Fibroblast of lung (primary cell): ENCODE data around the gene TMSB4X. TPM values are rescaled to one million over a fixed set of nuclear protein-coding genes. Genes with fewer than 3 reads are reported as not detected.

Source experiments
- DNase-seq, 2 donors: peaks; one replicate each; pipeline versions ENCODE4 v3.0.0 to v3.0.0-alpha.2; 2010; ENCODE audit warnings: low read depth in 2 of 2
- H2AFZ ChIP-seq: 2 replicates; pipeline ENCODE4 v1.5.1; 2012; ENCODE audit warnings: low read length, control low read depth, inconsistent platforms
- H3K27ac ChIP-seq: 2 replicates; pipeline ENCODE4 v1.5.1; 2011; ENCODE audit warnings: low read length, control low read depth; ENCODE audit not compliant: insufficient read depth
- H3K27me3 ChIP-seq: 2 replicates; pipeline ENCODE4 v1.5.1; 2011; ENCODE audit warnings: mild to moderate bottlenecking, low read length; ENCODE audit not compliant: control insufficient read depth, insufficient read depth
- H3K36me3 ChIP-seq: 2 replicates; pipeline ENCODE4 v1.5.1; 2011; ENCODE audit warnings: low read length; ENCODE audit not compliant: control insufficient read depth, insufficient read depth
- H3K4me1 ChIP-seq: 2 replicates; pipeline ENCODE4 v1.5.1; 2011; ENCODE audit warnings: low read length; ENCODE audit not compliant: control insufficient read depth, insufficient read depth; ENCODE audit errors: extremely low read depth
- H3K4me2 ChIP-seq: 2 replicates; pipeline ENCODE4 v1.5.1; 2011; ENCODE audit warnings: low read length, control low read depth; ENCODE audit not compliant: insufficient read depth; ENCODE audit errors: extremely low read depth
- H3K4me3 ChIP-seq, 4 experiments: fragments of 200-600 bp in 1 of 4; sonication (generic) in 1 of 4; replicated peaks in 1 of 4; 2 replicates each; pipeline ENCODE4 v1.5.1; 2011 to 2016; ENCODE audit warnings: low read length in 4 of 4, low read depth in 3 of 4, mild to moderate bottlenecking in 3 of 4, control low read depth in 2 of 4, inconsistent platforms in 1 of 4, mixed read lengths in 1 of 4; ENCODE audit not compliant: insufficient read depth in 1 of 4; ENCODE audit errors: control extremely low read depth in 1 of 4
- H3K79me2 ChIP-seq: 2 replicates; pipeline ENCODE4 v1.5.1; 2012; ENCODE audit warnings: mild to moderate bottlenecking, low read length, inconsistent platforms; ENCODE audit not compliant: control insufficient read depth, insufficient read depth
- H3K9ac ChIP-seq: 2 replicates; pipeline ENCODE4 v1.5.1; 2011; ENCODE audit warnings: mild to moderate bottlenecking, low read length, control low read depth; ENCODE audit not compliant: insufficient read depth
- H3K9me3 ChIP-seq: 2 replicates; pipeline ENCODE4 v1.5.1; 2012; ENCODE audit warnings: low read depth, low read length; ENCODE audit not compliant: control insufficient read depth, insufficient read depth
- H4K20me1 ChIP-seq: 2 replicates; pipeline ENCODE4 v1.5.1; 2011; ENCODE audit warnings: low read length; ENCODE audit not compliant: control insufficient read depth, insufficient read depth; ENCODE audit errors: extremely low read depth
- CTCF ChIP-seq, 2 donors: IDR thresholded peaks in 1 of 2; conservative IDR thresholded peaks in 1 of 2; 1 replicate in 1 of 2; 2 replicates in 1 of 2; pipeline ENCODE4 v1.5.1; 2011 to 2012; ENCODE audit warnings: low read length in 2 of 2, control low read depth in 1 of 2, inconsistent platforms in 1 of 2, low read depth in 1 of 2, mild to moderate bottlenecking in 1 of 2
- EZH2 ChIP-seq: IDR thresholded peaks from 2 replicates; pipeline ENCODE4 v1.5.1; 2012; ENCODE audit warnings: low read length, control low read depth, mild to moderate bottlenecking; ENCODE audit errors: missing control alignments
- polyA plus RNA-seq, 2 donors: library from polyadenylated mRNA; depleted of rRNA in 1 of 2; stranded (reverse) in 1 of 2; unstranded in 1 of 2; fragments of >200 nt; gene quantifications; 2 replicates each; pipeline ENCODE4 v1.2.1, GENCODE V29; 2011 to 2012; ENCODE audit warnings: missing spikeins in 1 of 2
- total RNA-seq: library from RNA; depleted of rRNA; stranded (reverse); fragments of >200 nt; gene quantifications from 2 replicates; pipeline ENCODE4 v1.2.1, GENCODE V29; 2014

Gene TMSB4X
- total and polyA plus RNA-seq, 2 donors (not counting 1 experiment from before 2014, with no cell fraction given), result 14,631 to 17,013 TPM

DNA sequence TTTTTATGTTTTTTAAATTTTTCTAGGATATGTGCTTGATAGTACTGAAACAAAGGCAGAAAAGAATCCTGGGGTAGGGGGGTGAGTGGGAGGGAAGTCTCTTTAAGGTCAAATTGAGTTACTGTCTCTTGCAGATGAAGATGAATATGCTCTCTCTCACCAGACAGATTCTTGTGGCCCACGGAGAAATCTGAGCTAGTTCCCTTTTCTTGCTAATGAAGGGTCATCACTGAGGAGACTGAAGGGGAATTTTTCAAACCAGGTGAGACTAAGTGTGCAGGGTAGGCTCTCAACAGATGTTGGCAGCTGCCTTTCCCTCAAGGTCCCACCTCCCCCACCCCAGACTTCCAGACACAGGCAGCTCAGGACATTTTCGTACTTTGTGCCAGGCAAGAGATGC lies 48.0 kb downstream of the TMSB4X start:
- Histone ChIP-seq H3K27ac (no peak overlapping the region), H3K79me2 (no peaks in the 10 kb centered on the region)

GRCh38 chrX:13023567-13023966 lies 48.7 kb downstream of the TMSB4X start:
- Histone ChIP-seq H3K4me1 (peaks cover 3% of the 10 kb centered on the region), H3K4me3 (no peak overlapping the region), H3K4me2 (no peak overlapping the region), H3K36me3 (no peaks in the 10 kb centered on the region), H3K9ac (no peak overlapping the region), H3K9me3 (no peaks in the 10 kb centered on the region), H4K20me1 (no peaks in the 10 kb centered on the region), H3K27ac (no peak overlapping the region), H3K79me2 (no peaks in the 10 kb centered on the region), H3K27me3 (no peaks in the 10 kb centered on the region), H2AFZ (no peak overlapping the region)
- DNase-seq, result no peak
- TF ChIP-seq EZH2, result no peak
- TF ChIP-seq CTCF (conservative IDR thresholded peaks at IDR 0.05 in 1 of 2, IDR thresholded peaks at IDR 0.05 in 1 of 2; ENCODE audit: low read depth in 1 of 2, low read length in 2 of 2), result no peak

More for the DNA sequence above, 48.0 kb downstream of the TMSB4X start:
- Histone ChIP-seq H3K9ac (no peak overlapping the region), H4K20me1 (no peaks in the 10 kb centered on the region), H2AFZ (no peak overlapping the region), H3K9me3 (no peaks in the 10 kb centered on the region), H3K36me3 (no peaks in the 10 kb centered on the region), H3K27me3 (no peaks in the 10 kb centered on the region), H3K4me2 (no peak overlapping the region), H3K4me1 (peaks cover 2% of the 10 kb centered on the region), H3K4me3 (no peak overlapping the region)
- no peak for TF ChIP-seq CTCF (conservative IDR thresholded peaks at IDR 0.05 in 1 of 2, IDR thresholded peaks at IDR 0.05 in 1 of 2; ENCODE audit: low read depth in 1 of 2, low read length in 2 of 2)
- no peak for TF ChIP-seq EZH2
- DNase-seq, result peak in 1 of 2 donors; percentile 29

DNA sequence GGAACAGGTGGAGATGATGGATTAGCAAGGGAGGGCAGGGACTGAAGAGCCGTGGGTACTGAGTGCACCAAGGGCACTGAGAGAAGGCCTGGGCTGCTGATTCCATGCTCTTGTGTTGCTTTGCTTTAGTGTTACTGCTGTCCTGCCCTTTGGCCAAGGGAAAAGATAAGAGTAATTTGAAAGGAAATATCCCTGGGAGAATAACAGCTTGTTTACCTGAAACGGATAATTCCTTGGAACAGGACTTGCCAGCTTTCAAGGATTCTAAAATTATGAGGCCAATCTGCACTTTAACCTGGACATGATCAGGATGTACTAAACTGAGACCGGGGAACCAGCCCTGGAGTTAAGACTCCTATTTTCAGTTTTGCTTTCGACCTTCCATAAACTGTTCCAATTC lies 49.1 kb downstream of the TMSB4X start:
- Histone ChIP-seq H4K20me1 (no peaks in the 10 kb centered on the region), H3K27me3 (no peaks in the 10 kb centered on the region), H3K27ac (no peak overlapping the region), H3K4me2 (no peak overlapping the region), H3K9ac (no peak overlapping the region), H3K4me3 (no peak overlapping the region), H3K9me3 (no peaks in the 10 kb centered on the region), H3K79me2 (no peaks in the 10 kb centered on the region), H2AFZ (no peak overlapping the region), H3K36me3 (no peaks in the 10 kb centered on the region), H3K4me1 (peaks cover 5% of the 10 kb centered on the region)
- DNase-seq, result no peak
- no peak for TF ChIP-seq EZH2
- no peak for TF ChIP-seq CTCF (conservative IDR thresholded peaks at IDR 0.05 in 1 of 2, IDR thresholded peaks at IDR 0.05 in 1 of 2; ENCODE audit: low read depth in 1 of 2, low read length in 2 of 2)
